ENCODE measurements around the gene GBP3. TPM values are rescaled to one million over a fixed set of nuclear protein-coding genes. Genes with fewer than 3 reads are reported as not detected.
A peak's percentile ranks its signal among the peaks of the same experiment; 100 is the strongest.

GBP3 gene
- total and polyA plus RNA-seq, 12 donors, result 4.1 to 54.4 (median 25.0) TPM

DNA sequence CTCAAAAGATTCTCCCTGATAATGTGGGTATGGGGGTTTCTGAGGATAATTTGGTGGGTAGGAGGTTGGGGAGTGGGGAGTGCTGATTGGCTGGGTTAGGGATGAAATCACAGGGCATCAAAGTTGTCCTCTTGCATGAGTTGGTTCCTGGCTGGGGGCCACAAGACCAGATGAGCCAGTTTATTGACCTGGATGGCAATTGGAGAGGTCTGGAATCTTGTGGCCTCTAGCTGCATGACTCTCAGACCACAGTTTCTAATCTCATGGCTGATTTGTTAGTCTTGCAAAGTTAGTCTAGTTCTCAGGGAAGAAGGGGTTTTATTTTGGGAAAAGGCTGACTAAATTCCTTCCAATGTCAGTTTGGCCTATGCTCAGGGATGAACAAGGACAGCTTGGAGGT is 45.6 kb upstream of the GBP3 start:
- DNase-seq, result no peak
- no peaks in the 10 kb centered on the region for H3K36me3 ChIP-seq (replicated peaks in 1 of 2)
- H3K27me3 ChIP-seq, result no peaks in the 10 kb centered on the region
- no peak overlapping the region for H3K27ac ChIP-seq
- intact Hi-C loops (cut with DNase I), result no loop called here
- H3K4me1 ChIP-seq (replicated peaks in 1 of 2), result peaks cover 11 to 13% of the 10 kb centered on the region in 2 donors
- TF ChIP-seq CTCF (IDR thresholded peaks at IDR 0.05) (no peak), POLR2A (IDR thresholded peaks at IDR 0.05) (no peak)
- no peaks in the 10 kb centered on the region for H3K9me3 ChIP-seq (replicated peaks in 1 of 3)
- H3K4me3 ChIP-seq, result no peak overlapping the region

DNA sequence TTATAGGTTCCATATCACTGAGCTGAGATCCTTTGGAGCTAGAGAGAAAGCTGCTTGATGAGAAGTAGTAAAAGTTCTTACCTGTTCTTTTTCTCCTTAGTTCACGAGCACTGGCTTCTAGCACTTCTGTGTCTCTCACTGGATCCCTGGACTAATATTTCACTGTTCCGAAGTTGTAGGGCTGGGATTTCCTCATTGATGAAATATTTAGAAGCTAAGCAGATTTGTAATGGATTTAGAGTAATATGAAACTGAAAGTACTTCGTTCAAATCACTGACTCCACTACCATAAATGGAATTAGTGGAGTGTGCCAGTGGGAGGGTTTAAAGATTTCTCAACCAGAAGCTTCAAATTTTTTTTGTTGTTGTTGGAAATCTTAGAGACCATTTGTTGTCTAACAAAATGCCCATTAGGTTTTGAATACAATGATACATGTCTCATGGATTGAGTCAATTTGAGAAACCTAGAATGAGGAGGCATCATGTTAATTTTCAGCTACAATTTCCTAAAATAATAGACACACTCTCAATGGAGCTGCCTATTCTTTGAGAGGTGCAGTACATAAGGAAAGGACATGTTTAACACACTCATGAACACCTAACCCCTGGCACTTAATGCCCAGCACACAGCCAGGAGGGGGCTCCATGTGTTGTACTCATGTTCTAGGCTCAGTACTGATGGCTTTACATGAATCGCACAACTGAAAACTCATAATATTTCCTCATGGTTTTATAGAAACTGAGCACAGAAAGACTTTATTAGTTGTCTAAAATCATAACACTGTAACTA is 42.6 kb upstream of the GBP3 start, which contains the start of gene GBP1:
Gene GBP1 (minus strand): TSS at position 130 of the 790 bp plus-strand sequence. CDS start 1,974 bp downstream, outside the sequence.
- TF ChIP-seq CTCF (IDR thresholded peaks at IDR 0.05), result no peak
- Histone ChIP-seq H3K4me1 (replicated peaks in 1 of 2) (peaks cover 11 to 23% of the 10 kb centered on the region in 2 donors), H3K4me3 (peak within 1 kb of the TSS in 3 of 4 donors; percentile 54 to 65 (median 65)), H3K9me3 (replicated peaks in 1 of 3) (no peaks in the 10 kb centered on the region), H3K27me3 (no peaks in the 10 kb centered on the region), H3K27ac (peak within 1 kb of the TSS; percentile 40 to 81 (median 73)), H3K36me3 (replicated peaks in 1 of 2) (peaks cover 0 to 2% of the 10 kb centered on the region in 2 donors)
- intact Hi-C loops (cut with DNase I), result no loop called here
- peak in 3 of 7 donors; percentile 34 to 40 (median 35) for DNase-seq
- 22 to 28% (median 25%) methylated on average over 4 of the region's 4 CpGs for WGBS, 4 donors

GRCh38 chr1:89064632-89065031 is 42.0 kb upstream of the GBP3 start:
- Histone ChIP-seq H3K4me3 (peak overlapping the region in 3 of 4 donors; percentile 54 to 65 (median 65)), H3K27me3 (no peaks in the 10 kb centered on the region), H3K4me1 (replicated peaks in 1 of 2) (peaks cover 6 to 23% of the 10 kb centered on the region in 2 donors), H3K27ac (peak overlapping the region; percentile 40 to 81 (median 73)), H3K9me3 (replicated peaks in 1 of 3) (no peaks in the 10 kb centered on the region), H3K36me3 (replicated peaks in 1 of 2) (peaks cover 0 to 8% of the 10 kb centered on the region in 2 donors)
- 0 to 8% (median 4%) methylated on average over 4 of the region's 4 CpGs for WGBS, 4 donors
- intact Hi-C loops (cut with DNase I), result no loop called here
- no peak for DNase-seq
- TF ChIP-seq POLR2A (IDR thresholded peaks at IDR 0.05), result no peak

DNA sequence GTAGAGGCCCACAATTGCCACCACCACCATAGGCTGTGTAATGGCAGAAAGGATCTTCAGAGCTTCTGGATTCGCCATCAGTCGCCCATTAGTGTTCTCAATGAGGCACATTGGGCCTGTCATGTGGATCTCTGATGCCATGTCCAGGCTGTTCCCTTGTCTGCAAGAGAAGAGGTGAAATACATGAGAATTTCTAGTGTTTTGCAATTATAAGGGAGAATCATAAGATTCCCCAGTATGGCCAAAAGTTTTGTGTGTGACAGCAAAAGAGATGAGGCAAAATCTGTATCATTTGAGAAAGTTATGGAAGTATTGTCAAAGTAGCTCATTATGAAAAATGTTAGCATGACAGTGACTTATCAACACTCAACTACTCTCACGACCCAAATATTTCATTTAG is 40.4 kb upstream of the GBP3 start:
- H3K4me3 ChIP-seq, result no peak overlapping the region
- WGBS, 4 donors, result 87 to 93% (median 88%) methylated on average over 3 of the region's 3 CpGs
- peaks cover 4 to 23% of the 10 kb centered on the region in 2 donors for H3K4me1 ChIP-seq (replicated peaks in 1 of 2)
- H3K9me3 ChIP-seq (replicated peaks in 1 of 3), result no peaks in the 10 kb centered on the region
- intact Hi-C loops (cut with DNase I), result no loop called here
- DNase-seq, result no peak
- H3K27me3 ChIP-seq, result no peaks in the 10 kb centered on the region
- no peak overlapping the region for H3K27ac ChIP-seq
- no peak for TF ChIP-seq POLR2A (IDR thresholded peaks at IDR 0.05)
- TF ChIP-seq CTCF (IDR thresholded peaks at IDR 0.05), result no peak
- H3K36me3 ChIP-seq (replicated peaks in 1 of 2), result peaks cover 0 to 19% of the 10 kb centered on the region in 2 donors

Measured in adrenal gland (tissue), 12 donors.